T47D (cell line): Measurements from ENCODE around the gene CARD14.
"Not testable (repeated sequence)": the region's sequence is repeated elsewhere in the genome, so short reads cannot be mapped to it uniquely, and the experiment has no call there.

Experiments used
- DNase-seq, 2 experiments: peaks; one replicate each; pipeline versions ENCODE4 v3.0.0 to v3.0.0-alpha.2; 2011 to 2012; ENCODE audit warnings: low read depth in 1 of 2, low spot score in 1 of 2
- JUND ChIP-seq: IDR thresholded peaks from 2 replicates; pipeline ENCODE4 v1.6.1; 2012; ENCODE audit warnings: low read depth
- in situ Hi-C: cut with HindIII; loops from 2 replicates; pipeline ENCODE4 v1.10.0; 2016; ENCODE audit warnings: low sequenced_read_pairs, low pct_unique_long_range_greater_than_20kb

Gene CARD14

GRCh38 chr17:80138856-80139426 lies 30.9 kb upstream of the CARD14 start:
- no peak for TF ChIP-seq JUND
- no peak for DNase-seq
- in situ Hi-C loops: no loop called here

DNA sequence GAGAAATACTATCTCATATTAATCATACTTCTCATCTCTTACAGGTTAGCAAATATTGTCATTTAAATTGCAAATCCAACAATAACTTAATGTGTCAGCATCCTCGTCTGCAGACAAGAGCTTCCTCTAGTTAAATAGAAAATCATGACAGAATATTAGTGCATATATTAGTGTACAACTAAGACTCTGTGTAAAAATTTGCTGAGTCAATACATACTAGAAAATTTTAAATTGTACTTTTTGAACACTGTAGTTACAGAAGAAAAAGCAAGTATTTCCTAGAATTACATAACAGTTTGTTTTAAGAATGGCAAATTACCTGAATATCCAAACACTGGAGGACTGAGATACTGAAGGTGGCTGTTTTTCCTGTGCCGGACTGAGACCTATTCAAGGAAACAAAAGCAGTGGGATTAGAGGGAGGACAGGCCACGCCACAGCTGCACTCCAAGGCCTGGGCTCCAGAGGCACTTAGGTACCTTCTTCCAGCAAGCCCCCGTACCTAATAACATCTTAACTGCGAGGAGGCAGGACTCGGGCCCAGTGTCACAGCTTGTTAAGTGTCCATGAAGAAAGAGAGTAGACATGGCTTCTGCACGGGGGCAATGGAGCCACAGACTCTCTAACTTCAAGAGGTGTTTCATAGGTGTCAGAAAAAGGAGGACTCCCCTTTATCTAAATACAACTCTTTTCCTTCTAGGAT lies 28.2 kb upstream of the CARD14 start:
- DNase-seq: no peak
- in situ Hi-C loops: no loop called here
- TF ChIP-seq JUND: no peak

- no peak for DNase-seq
- in situ Hi-C loops: no loop called here
- no peak for TF ChIP-seq JUND
These were observed 26.9 kb upstream of the CARD14 start for GRCh38 chr17:80142929-80143328.

DNA sequence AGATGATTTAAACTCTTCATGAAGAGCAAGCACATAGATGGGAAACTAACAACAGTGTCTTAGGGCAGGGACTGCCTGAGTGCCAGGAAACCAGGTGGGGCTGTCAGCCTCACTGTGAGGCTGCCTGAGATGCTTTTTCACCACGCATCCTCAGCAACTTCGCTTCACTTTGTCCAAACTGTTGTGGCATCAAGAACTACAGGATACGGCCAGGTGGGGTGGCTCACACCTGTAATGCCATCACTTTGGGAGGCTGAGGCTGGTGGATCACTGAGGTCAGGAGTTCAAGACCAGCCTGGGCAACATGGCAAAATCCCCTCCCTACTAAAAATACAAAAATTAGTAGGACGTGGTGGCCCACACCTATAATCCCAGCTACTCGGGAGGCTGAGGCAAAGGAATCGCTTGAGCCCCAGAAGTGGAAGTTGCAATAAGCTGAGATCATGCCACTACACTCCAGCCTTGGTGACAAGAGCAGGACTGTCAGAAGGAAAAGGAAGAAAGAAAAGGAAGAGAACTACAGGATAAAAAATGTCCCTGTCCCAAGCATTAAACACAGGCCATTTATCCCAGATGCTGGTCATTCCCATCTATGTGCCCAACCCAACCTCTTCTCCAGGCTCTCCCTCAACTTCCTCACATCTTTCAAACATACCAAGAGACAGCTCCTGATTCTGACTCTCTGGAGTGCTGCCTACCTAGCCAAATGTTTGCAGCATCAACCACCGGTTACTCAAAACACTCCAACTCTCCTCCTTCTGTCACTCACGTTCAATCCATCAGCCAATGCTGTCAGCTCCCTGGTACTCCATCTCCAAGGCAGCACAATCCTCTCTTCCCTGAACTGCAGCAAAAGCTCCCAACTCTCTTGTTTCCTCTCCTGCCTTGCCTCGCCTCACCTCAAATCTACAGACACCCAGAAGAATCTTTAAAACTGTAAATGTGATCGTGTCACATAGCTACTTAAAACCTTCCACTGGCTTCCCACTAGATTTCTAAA lies 24.5 kb upstream of the CARD14 start:
- in situ Hi-C loops: no loop called here
- no peak for TF ChIP-seq JUND
- DNase-seq: peak in 1 of 2 experiments; percentile 44

DNA sequence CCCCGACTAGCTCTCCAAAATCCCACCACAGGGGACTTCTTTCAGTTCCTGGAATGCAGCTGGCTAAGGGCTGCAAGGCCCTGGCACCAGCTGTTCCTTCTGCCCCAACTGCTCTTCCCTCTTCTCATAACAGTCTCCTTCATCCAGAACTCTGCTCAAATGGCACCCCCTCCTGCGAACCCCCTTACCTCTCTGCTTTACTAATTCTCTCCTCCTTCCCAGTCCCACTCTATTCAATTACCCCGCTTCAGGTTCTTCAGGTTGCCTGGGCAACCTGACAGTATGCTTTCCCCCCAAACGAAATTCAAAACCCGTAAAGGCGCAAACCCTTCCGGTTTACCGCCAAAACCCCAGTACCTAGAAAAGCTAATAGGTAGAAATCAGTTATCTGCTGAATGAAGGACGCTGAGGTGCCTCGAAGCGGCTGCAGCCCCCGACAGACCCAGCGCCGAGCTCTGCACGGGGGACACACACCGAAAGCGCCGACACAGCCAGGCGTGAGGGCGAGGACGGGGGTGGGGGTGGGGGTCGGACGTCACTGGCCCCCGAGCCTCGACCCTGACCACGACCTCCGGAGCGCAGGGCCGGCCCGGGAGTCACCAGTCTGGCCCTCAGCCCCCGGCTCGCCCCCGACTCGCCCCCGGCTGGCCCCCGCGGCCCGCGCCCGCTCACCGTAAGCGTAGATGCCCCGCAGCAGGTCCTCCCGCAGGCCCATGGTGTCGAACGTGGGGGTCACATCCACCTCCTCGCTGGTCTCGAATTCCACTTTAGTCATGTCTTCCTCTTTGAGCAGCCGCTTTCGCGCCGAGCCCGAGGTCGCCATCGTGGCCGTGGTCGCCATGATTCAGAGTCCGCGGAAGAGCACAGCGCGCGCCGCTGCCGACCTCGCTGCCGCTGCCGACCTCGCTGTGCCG lies 23.5 kb upstream of the CARD14 start:
- in situ Hi-C loops: no loop called here
- no peak for TF ChIP-seq JUND
- no peak for DNase-seq

DNA sequence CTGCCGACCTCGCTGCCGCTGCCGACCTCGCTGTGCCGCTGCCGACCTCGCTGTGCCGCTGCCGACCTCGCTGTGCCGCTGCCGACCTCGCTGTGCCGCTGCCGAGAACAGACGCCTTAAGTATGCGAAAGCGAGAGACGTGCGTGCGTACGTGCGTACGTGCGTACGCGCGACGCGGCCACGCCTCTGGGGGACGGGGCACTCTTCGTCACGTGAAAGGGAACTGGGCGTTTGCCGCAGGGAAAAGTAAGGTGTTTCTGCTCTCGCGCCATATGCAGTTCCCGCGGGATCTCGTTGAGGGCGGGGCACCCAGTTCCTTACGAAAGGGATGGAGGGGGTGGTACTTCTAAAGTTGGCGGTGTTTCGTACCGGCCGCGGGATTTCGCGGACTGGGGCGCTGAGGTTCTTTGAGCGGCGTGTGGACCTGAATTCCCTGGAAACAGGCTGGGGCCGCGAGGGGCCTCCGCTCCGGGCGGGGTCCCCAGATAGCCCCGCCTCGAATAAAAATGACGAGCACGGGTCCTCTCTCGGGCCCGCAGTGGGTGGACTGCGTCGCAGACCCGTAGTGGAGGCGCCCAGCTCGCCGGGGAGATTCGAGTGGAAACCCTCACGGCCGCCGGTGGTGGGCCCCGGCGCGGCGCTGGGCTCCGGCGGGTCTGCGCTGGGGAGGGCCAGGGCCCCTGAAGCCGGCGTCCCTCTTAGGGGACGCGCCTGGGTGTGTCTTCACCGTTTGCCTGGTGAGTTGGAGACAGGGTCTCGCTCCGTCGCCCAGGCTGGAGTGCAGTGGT lies 22.6 kb upstream of the CARD14 start, which contains the start of gene EIF4A3:
Gene EIF4A3 (minus strand): TSS at position 94 of the 788 bp plus-strand sequence. CDS start 167 bp downstream, outside the sequence.
- TF ChIP-seq JUND: no peak
- DNase-seq: peak; percentile 99 to 100
- in situ Hi-C loops: no loop called here

DNA sequence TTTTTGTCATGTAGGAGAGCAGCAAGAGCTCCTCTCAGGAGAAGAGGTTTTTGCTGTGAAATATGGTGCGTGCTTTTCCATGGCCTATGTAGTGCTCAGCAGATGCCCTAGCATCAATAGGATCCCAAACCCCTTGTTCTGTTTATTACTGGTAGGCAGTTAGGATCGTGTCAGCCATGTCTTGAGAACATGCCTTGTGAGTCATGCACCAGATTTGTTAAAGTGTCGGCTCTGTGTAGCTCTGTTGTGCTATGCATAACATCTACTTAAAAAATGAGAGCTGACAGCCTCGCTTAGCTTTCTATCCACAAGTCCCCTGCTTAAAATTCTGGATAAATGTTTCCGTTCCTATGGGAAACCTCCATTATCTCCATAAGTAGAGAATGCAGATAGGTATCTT lies 18.5 kb upstream of the CARD14 start:
- no peak for TF ChIP-seq JUND
- DNase-seq: no peak
- in situ Hi-C loops: no loop called here

DNA sequence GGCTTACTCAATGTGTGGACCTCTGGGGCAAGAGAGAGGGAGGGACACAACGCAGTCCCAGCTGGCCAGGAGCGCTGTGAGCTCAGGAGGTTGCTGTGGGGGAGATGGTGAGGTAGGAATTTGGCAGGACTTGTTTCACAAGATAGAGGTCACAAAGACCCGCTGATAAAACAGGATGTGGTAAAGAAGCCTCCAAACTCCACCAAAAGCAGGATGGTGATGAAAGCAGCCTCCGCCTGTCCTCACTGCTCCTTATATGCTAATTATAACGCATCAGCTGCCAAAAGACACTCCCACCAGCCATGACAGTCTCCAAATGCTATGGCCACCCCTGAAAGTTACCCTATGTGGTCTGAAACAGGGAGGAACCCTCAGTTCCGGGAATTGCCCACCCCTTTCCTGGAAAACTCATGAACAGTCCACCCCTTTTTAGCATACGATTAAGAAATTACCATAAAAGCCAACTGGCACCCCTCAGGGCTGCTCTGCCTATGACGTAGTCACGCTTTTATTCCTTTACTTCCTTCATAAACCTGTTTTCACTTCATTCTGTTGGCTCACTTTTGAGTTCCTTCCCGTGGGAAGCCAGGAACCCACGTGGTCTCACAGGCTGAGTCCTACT lies 17.6 kb upstream of the CARD14 start:
- TF ChIP-seq JUND: no peak
- in situ Hi-C loops: no loop called here
- DNase-seq: peak in 1 of 2 experiments; percentile 62

GRCh38 chr17:80153004-80153403 lies 16.8 kb upstream of the CARD14 start:
- DNase-seq: no peak
- TF ChIP-seq JUND: no peak
- in situ Hi-C loops: no loop called here

DNA sequence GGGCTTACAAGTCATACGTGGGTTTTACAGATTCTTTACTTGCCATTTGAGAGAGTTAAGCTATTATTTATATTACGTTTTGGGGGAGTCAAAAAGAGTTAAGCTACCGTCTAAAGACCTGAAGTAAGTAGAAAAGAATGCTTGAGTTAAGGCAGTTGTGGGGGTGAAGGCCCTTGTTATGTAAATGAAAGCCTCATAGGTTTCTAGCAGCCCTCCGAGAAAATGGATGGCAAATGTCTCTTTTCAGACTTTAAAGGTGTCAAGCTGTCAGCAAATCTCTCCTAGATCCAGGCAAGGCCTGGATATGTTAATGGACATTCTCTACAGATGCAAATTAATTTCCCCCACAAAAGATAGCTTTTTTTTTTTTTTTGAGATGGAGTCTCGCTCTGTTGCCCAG lies 15.7 kb upstream of the CARD14 start:
- in situ Hi-C loops: no loop called here

DNA sequence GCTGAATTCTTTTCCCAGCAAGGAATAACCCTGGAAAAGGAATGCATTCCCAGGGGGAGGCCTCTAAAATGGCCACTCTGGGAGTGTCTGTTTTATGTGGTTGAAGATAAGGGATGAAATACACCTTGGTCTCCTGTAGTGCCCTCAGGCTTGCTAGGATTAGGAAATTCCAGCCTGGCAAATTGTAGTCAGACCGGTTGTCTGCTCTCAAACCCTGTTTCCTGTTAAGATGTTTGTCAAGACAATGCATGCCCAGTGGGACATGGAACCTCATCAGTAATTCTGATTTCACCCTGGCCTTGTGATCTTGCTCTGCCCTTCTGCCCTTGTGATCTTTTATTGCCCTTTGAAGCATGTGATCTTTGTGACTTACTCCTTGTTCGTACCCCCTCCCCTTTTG lies 14.2 kb upstream of the CARD14 start:
- DNase-seq: peak in 1 of 2 experiments; percentile 84
- in situ Hi-C loops: not testable (repeated sequence)

More for the DNA sequence above, 15.7 kb upstream of the CARD14 start:
- no peak for TF ChIP-seq JUND
- DNase-seq: no peak
